ENCODE measurements around the gene CHP1. TPM values are rescaled to one million over a fixed set of nuclear protein-coding genes. Genes with fewer than 3 reads are reported as not detected.
A peak's percentile ranks its signal among the peaks of the same experiment; 100 is the strongest.
"Not testable (repeated sequence)": the region's sequence is repeated elsewhere in the genome, so short reads cannot be mapped to it uniquely, and the experiment has no call there.

Gene CHP1
- total and polyA plus RNA-seq, 4 donors: 73.3 to 167 (median 101) TPM

GRCh38 chr15:41291065-41291631 is 60.1 kb downstream of the CHP1 start:
- Histone ChIP-seq H3K36me3 (ENCODE audit: control insufficient read depth in 4 of 4, insufficient read depth in 4 of 4, low read length in 4 of 4) (peaks cover 12 to 23% (median 17%) of the 10 kb centered on the region in 4 donors), H3K9me3 (ENCODE audit: control insufficient read depth in 4 of 4, insufficient read depth in 3 of 4, low read length in 3 of 4) (no peaks in the 10 kb centered on the region), H3K27me3 (ENCODE audit: control insufficient read depth in 3 of 3, insufficient read depth in 3 of 3, low read length in 2 of 3) (no peaks in the 10 kb centered on the region), H3K27ac (ENCODE audit: low read depth in 1 of 2, low read length in 1 of 2) (peak overlapping the region in 1 of 2 donors; percentile 40), H3K4me3 (no peak overlapping the region), H3K4me1 (ENCODE audit: control insufficient read depth in 5 of 5, insufficient read depth in 5 of 5, low read length in 5 of 5) (peaks cover 0 to 14% (median 0%) of the 10 kb centered on the region in 5 donors), H3K9ac (ENCODE audit: insufficient read depth in 1 of 2, low read length in 2 of 2) (no peak overlapping the region)
- ATAC-seq (ENCODE audit: insufficient read depth, low FRiP score) (no peak), DNase-seq (peak in 1 of 3 donors; percentile 5)
- 50 to 72% methylated on average over 9 of the region's 9 CpGs for WGBS, 2 donors
- TF ChIP-seq CTCF (IDR thresholded peaks at IDR 0.05; ENCODE audit: control extremely low read depth, extremely low read depth): no peak

- H3K9ac ChIP-seq (ENCODE audit: insufficient read depth in 1 of 2, low read length in 2 of 2): no peak overlapping the region
- no peak overlapping the region for H3K27ac ChIP-seq (ENCODE audit: low read depth in 1 of 2, low read length in 1 of 2)
- no peak for DNase-seq
- TF ChIP-seq CTCF (IDR thresholded peaks at IDR 0.05; ENCODE audit: control extremely low read depth, extremely low read depth): no peak
- peaks cover 7 to 17% (median 12%) of the 10 kb centered on the region in 4 donors for H3K36me3 ChIP-seq (ENCODE audit: control insufficient read depth in 4 of 4, insufficient read depth in 4 of 4, low read length in 4 of 4)
- H3K9me3 ChIP-seq (ENCODE audit: control insufficient read depth in 4 of 4, insufficient read depth in 3 of 4, low read length in 3 of 4): no peaks in the 10 kb centered on the region
- no peaks in the 10 kb centered on the region for H3K27me3 ChIP-seq (ENCODE audit: control insufficient read depth in 3 of 3, insufficient read depth in 3 of 3, low read length in 2 of 3)
- no peak for ATAC-seq (ENCODE audit: insufficient read depth, low FRiP score)
- WGBS, 2 donors: 68 to 72% methylated on average over 1 of the region's 1 CpG
- no peak overlapping the region for H3K4me3 ChIP-seq
- peaks cover 0 to 9% (median 0%) of the 10 kb centered on the region in 5 donors for H3K4me1 ChIP-seq (ENCODE audit: control insufficient read depth in 5 of 5, insufficient read depth in 5 of 5, low read length in 5 of 5)
These were observed 61.5 kb downstream of the CHP1 start for GRCh38 chr15:41292521-41292920.

GRCh38 chr15:41301139-41301538 is 70.1 kb downstream of the CHP1 start:
- not testable (repeated sequence) for H3K4me1 ChIP-seq (ENCODE audit: control insufficient read depth in 5 of 5, insufficient read depth in 5 of 5, low read length in 5 of 5); H3K9ac ChIP-seq (ENCODE audit: insufficient read depth in 1 of 2, low read length in 2 of 2); ATAC-seq (ENCODE audit: insufficient read depth, low FRiP score); H3K4me3 ChIP-seq; H3K9me3 ChIP-seq (ENCODE audit: control insufficient read depth in 4 of 4, insufficient read depth in 3 of 4, low read length in 3 of 4); H3K27me3 ChIP-seq (ENCODE audit: control insufficient read depth in 3 of 3, insufficient read depth in 3 of 3, low read length in 2 of 3); H3K27ac ChIP-seq (ENCODE audit: low read depth in 1 of 2, low read length in 1 of 2); DNase-seq; H3K36me3 ChIP-seq (ENCODE audit: control insufficient read depth in 4 of 4, insufficient read depth in 4 of 4, low read length in 4 of 4)
- 91 to 95% methylated on average over 2 of the region's 2 CpGs for WGBS, 2 donors

DNA sequence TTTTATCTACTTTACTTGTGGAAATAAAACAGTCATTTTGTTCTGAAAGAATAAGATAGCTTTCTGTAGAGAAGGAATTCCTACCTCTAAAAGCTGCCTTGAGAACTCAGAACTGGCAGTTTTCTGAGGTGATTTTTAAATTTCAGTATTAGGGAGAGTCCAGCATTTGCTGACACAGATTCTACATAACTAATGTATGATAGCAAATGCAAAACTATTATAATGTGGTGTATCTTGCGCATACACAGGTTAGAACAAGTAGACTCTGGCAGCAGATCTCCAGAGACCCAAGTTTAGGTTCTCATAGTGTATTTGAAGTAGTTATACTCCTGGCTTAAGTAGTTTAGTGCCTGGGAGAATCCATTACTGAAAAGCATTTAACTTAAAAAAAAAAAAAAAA is 70.5 kb downstream of the CHP1 start:
- Histone ChIP-seq H3K27me3 (ENCODE audit: control insufficient read depth in 3 of 3, insufficient read depth in 3 of 3, low read length in 2 of 3) (no peaks in the 10 kb centered on the region), H3K9me3 (ENCODE audit: control insufficient read depth in 4 of 4, insufficient read depth in 3 of 4, low read length in 3 of 4) (no peaks in the 10 kb centered on the region), H3K27ac (ENCODE audit: low read depth in 1 of 2, low read length in 1 of 2) (no peak overlapping the region), H3K4me1 (ENCODE audit: control insufficient read depth in 5 of 5, insufficient read depth in 5 of 5, low read length in 5 of 5) (peaks cover 0 to 2% (median 0%) of the 10 kb centered on the region in 5 donors), H3K9ac (ENCODE audit: insufficient read depth in 1 of 2, low read length in 2 of 2) (no peak overlapping the region), H3K36me3 (ENCODE audit: control insufficient read depth in 4 of 4, insufficient read depth in 4 of 4, low read length in 4 of 4) (peaks cover 0 to 6% (median 5%) of the 10 kb centered on the region in 4 donors), H3K4me3 (no peak overlapping the region)
- no peak for ATAC-seq (ENCODE audit: insufficient read depth, low FRiP score)
- no peak for DNase-seq
- 97 to 98% methylated on average over 1 of the region's 1 CpG for WGBS, 2 donors
- no peak for TF ChIP-seq CTCF (IDR thresholded peaks at IDR 0.05; ENCODE audit: control extremely low read depth, extremely low read depth)
